ENCODE data around the gene TCF20. TPM values are rescaled to one million over a fixed set of nuclear protein-coding genes. Genes with fewer than 3 reads are reported as not detected.

The TCF20 gene
- total and polyA plus RNA-seq, 2 donors from 2014 or later = 6.1 to 63.6 TPM

DNA sequence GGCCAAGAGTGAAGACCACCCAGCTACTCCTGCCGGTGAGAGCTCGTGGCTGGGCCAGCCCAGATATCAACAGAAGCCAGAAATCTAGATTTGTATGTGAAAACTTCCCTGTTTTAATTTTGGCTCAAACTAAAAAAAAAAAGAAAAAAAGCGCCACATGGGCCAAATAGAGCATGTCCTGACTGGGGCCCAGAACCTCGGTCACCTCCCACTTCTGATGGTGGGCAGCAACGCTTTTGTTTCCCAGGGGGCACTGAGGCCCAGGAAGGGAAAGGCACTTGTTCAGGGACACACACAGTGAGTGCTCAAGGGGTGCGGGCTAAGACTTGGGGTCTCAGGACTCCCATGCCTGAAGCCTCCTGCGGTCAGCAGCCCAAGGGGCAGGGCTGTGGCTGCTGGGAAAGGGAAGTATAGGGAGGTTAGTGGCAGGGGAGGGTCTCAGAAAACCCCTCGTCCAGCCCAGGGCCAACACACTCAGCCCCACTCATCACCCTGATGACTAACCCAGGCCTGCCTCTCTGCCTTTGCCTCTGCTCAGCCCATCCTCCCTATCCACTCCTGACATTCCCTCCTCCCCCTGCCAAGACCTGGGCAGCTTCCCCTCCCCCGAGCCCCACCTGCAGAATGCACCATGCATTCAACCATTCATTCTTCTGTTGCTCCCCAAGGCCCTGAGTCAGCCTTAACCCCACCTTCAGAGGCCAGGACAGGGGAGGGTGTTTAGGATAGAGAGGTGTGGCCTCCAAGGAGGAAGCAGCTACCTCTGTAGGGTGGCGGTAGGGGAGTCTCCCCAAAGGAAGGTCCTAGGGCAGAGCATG, 30.0 kb upstream of the TCF20 start:
- Histone ChIP-seq H3K9me3 (ENCODE audit: control insufficient read depth in 2 of 3, insufficient read depth in 1 of 3, low read length in 3 of 3) (no peaks in the 10 kb centered on the region), H3K36me3 (ENCODE audit: control insufficient read depth in 2 of 3, insufficient read depth in 3 of 3, low read length in 3 of 3) (no peaks in the 10 kb centered on the region), H3K4me1 (ENCODE audit: control insufficient read depth in 2 of 3, insufficient read depth in 2 of 3, low read depth in 1 of 3, low read length in 3 of 3) (peaks cover 0 to 8% (median 0%) of the 10 kb centered on the region in 3 donors), H3K27me3 (ENCODE audit: control insufficient read depth, insufficient read depth, low read length) (no peaks in the 10 kb centered on the region), H3K9ac (ENCODE audit: low read length in 3 of 3) (no peak overlapping the region), H3K4me3 (ENCODE audit: low read length in 3 of 3) (no peak overlapping the region), H3K27ac (ENCODE audit: low read depth in 2 of 2, low read length in 2 of 2) (no peak overlapping the region)
- TF ChIP-seq, protein P1, sequence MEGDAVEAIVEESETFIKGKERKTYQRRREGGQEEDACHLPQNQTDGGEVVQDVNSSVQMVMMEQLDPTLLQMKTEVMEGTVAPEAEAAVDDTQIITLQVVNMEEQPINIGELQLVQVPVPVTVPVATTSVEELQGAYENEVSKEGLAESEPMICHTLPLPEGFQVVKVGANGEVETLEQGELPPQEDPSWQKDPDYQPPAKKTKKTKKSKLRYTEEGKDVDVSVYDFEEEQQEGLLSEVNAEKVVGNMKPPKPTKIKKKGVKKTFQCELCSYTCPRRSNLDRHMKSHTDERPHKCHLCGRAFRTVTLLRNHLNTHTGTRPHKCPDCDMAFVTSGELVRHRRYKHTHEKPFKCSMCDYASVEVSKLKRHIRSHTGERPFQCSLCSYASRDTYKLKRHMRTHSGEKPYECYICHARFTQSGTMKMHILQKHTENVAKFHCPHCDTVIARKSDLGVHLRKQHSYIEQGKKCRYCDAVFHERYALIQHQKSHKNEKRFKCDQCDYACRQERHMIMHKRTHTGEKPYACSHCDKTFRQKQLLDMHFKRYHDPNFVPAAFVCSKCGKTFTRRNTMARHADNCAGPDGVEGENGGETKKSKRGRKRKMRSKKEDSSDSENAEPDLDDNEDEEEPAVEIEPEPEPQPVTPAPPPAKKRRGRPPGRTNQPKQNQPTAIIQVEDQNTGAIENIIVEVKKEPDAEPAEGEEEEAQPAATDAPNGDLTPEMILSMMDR (IDR thresholded peaks at IDR 0.05; ENCODE audit: borderline replicate concordance, extremely low read depth, insufficient read depth) = no peak
- no peak for FAIRE-seq
- DNase-seq = peak in 1 of 5 donors; percentile 54
- intact Hi-C loops (cut with DNase I) = no loop called here

DNA sequence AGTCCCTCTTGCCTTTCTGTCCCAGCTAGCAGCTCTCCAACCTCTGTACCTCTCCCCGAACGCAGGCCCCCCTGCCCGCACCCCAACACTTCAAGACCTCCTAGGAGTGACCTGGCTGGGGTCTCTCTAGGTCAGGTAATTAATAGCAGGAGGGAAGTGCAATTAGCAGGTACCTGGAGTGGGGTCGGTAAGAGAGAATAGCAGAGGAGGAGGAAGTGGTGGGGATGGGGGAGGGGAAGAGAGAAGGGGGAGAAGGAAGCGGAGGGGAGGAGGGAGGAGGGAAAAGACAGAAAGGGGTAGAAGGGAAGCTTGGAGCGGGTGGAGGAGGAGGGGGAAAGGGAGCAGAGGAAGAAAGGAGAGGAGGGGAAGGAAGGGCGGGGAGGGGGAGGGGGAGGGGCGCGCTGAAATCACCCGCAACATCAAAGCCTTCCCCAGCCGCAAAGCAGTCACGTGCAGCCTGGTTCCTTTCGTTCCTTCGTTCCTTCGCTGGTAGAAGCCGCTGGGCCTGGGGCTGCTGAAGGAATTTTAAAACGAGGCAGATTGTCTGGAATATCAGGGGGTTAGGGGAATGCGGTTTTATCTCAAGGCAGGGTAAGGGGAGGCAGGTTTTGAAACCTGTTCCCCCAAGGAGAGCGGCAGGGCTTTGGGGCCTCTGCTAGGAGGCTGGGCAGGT, 29.3 kb upstream of the TCF20 start:
- intact Hi-C loops (cut with DNase I) = no loop called here
- Histone ChIP-seq H3K9ac (ENCODE audit: low read length in 3 of 3) (no peak overlapping the region), H3K27ac (ENCODE audit: low read depth in 2 of 2, low read length in 2 of 2) (no peak overlapping the region), H3K36me3 (ENCODE audit: control insufficient read depth in 2 of 3, insufficient read depth in 3 of 3, low read length in 3 of 3) (no peaks in the 10 kb centered on the region), H3K4me3 (ENCODE audit: low read length in 3 of 3) (no peak overlapping the region), H3K4me1 (ENCODE audit: control insufficient read depth in 2 of 3, insufficient read depth in 2 of 3, low read depth in 1 of 3, low read length in 3 of 3) (peaks cover 0 to 8% (median 0%) of the 10 kb centered on the region in 3 donors), H3K9me3 (ENCODE audit: control insufficient read depth in 2 of 3, insufficient read depth in 1 of 3, low read length in 3 of 3) (no peaks in the 10 kb centered on the region), H3K27me3 (ENCODE audit: control insufficient read depth, insufficient read depth, low read length) (no peaks in the 10 kb centered on the region)
- TF ChIP-seq, protein P1 (IDR thresholded peaks at IDR 0.05; ENCODE audit: borderline replicate concordance, extremely low read depth, insufficient read depth) = no peak
- no peak for FAIRE-seq
- DNase-seq = peak in 4 of 5 donors; percentile 68 to 80 (median 78)

DNA sequence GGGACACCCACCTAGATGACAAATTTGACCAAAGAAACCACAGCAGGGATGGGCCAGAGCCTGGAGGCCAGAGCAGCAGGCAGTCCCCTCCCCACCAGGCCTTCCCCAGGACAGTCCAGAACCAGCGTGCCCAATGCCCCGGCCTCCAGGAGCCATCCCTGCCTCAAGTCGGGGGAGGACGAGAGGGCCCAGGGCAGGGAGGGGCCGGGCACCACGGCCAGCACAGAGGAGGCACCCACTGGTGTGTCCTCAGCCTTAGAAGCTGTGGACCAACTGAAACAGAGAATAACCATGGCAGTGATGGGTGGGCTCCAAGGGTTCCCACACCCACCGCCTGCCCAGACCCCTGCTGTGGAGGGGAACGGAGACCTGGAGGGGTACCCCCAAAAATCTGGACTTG, 28.3 kb upstream of the TCF20 start:
- H3K9me3 ChIP-seq (ENCODE audit: control insufficient read depth in 2 of 3, insufficient read depth in 1 of 3, low read length in 3 of 3) = no peaks in the 10 kb centered on the region
- H3K9ac ChIP-seq (ENCODE audit: low read length in 3 of 3) = no peak overlapping the region
- DNase-seq (no peak), FAIRE-seq (no peak)
- H3K4me1 ChIP-seq (ENCODE audit: control insufficient read depth in 2 of 3, insufficient read depth in 2 of 3, low read depth in 1 of 3, low read length in 3 of 3) = peaks cover 0 to 8% (median 0%) of the 10 kb centered on the region in 3 donors
- H3K27me3 ChIP-seq (ENCODE audit: control insufficient read depth, insufficient read depth, low read length) = no peaks in the 10 kb centered on the region
- no peak overlapping the region for H3K27ac ChIP-seq (ENCODE audit: low read depth in 2 of 2, low read length in 2 of 2)
- H3K36me3 ChIP-seq (ENCODE audit: control insufficient read depth in 2 of 3, insufficient read depth in 3 of 3, low read length in 3 of 3) = no peaks in the 10 kb centered on the region
- TF ChIP-seq, protein P1 (IDR thresholded peaks at IDR 0.05; ENCODE audit: borderline replicate concordance, extremely low read depth, insufficient read depth) = no peak
- no peak overlapping the region for H3K4me3 ChIP-seq (ENCODE audit: low read length in 3 of 3)
- intact Hi-C loops (cut with DNase I) = no loop called here
